GM12865 (cell line): Measurements from ENCODE around the gene PTPRN2.

Experiments
- DNase-seq: peaks from one replicate; pipeline ENCODE4 v3.0.0; 2010; ENCODE audit warnings: low read depth
- H3K4me3 ChIP-seq: 2 replicates; pipeline ENCODE4 v1.5.1; 2011; ENCODE audit warnings: mild to moderate bottlenecking, low read depth, low read length, control low read depth
- CTCF ChIP-seq: IDR thresholded peaks from 2 replicates; pipeline ENCODE4 v1.5.1; 2011; ENCODE audit warnings: low read length, control low read depth, low read depth, inconsistent platforms; ENCODE audit not compliant: insufficient read depth; ENCODE audit errors: missing control alignments

Gene PTPRN2

DNA sequence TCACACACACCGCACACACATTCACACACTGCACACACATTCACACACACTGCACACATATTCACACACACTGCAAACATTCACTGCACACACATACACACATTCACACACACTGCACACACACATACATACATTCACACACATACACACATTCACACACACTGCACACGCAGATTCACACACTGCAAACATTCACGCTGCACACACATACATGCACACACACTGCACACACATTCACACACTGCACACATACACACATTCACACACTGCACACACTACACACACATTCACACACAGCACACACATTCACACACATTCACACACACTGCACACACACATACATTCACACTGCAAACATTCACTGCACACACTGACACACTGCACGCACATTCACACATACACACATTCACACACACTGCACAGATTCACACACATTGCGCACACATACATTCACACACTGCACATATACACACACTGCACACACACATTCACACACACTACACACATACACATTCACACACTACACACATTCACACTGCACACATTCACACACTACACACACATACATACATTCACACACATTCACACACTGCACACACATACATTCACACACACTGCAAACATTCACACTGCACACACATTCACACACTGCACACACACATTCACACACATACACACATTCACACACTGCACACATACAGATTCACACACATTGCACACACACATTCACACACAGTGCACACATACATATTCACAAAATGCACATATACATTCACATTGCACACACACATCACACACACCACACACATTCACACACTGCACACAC is 325.1 kb downstream of the PTPRN2 start:
- no peak for DNase-seq
- no peak overlapping the region for H3K4me3 ChIP-seq
- TF ChIP-seq CTCF = no peak

DNA sequence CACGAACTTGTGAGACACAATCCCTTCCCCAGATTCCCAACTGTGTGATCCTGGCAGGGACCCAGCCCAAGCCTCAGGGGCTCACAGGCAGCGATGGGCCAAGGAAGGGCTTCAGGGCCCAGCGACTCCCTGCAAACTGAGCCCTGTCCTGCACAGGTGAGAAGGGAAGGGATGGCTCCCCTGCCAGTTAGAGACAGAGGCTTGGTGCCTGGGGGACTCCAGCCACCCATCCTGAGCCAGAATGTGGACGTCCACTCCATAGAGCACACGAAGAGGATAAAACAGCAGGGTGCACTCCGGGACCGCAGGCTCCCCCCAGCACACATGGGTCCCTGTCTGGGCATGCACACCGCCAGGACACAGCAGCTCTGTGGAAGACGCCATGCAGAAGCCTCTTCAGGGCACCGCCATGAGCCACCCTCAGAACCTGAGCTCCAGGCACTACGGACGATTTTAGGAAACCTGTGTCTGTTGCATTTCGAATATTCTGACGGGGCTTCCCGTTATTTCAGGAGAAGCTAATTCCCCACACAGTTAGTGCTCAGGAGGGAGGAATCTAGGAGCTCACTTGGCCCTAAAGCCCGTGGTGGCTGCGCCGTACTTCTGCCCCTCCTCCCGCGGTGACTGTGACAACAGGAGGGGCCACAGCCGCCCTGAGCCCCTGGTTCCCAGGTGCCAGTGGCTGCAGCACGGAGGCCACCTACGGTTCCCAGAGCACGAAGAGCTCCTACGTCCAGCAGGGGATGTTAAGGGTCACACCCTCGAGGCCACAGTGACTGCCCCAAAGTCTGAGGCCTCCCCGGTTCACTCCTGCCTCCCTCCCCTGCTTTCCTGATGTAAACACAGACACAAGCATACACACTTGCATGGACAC is 326.0 kb downstream of the PTPRN2 start:
- no peak for TF ChIP-seq CTCF
- DNase-seq = no peak
- H3K4me3 ChIP-seq = no peak overlapping the region

- DNase-seq = no peak
- H3K4me3 ChIP-seq = no peak overlapping the region
- no peak for TF ChIP-seq CTCF
Observed at GRCh38 chr7:158260567-158261361, 326.9 kb downstream of the PTPRN2 start.

DNA sequence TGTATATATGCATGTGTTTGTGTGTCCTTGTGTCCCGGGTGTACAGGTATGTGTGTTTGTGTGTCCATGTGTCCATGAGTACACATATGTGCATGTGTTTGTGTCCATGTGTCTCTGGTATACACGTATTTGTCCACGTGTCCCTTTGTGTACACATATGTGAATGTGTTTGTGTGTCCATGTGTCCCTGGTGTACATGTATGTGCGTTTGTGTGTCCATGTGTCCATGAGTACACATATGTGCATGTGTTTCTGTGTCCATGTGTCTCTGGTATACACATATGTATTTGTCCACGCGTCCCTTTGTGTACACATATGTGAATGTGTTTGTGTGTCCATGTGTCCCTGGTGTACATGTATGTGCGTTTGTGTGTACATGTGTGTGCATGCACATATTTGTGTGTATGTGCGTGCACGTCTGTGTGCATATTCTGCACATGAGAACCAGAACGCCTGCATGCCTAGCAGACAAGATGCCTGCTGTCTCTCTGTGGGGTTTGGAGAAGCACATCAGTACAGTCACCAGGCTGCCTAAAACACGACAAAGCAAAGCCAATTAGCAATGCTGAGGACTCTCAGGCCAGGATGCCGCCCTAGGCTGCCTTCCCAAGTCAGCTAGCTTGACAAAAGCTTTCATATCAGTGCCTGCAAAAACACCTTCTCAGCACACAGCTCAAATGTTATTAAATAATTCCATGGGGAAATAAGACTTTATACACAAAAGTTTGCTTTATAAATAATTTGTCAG is 327.8 kb downstream of the PTPRN2 start:
- no peak for TF ChIP-seq CTCF

DNA sequence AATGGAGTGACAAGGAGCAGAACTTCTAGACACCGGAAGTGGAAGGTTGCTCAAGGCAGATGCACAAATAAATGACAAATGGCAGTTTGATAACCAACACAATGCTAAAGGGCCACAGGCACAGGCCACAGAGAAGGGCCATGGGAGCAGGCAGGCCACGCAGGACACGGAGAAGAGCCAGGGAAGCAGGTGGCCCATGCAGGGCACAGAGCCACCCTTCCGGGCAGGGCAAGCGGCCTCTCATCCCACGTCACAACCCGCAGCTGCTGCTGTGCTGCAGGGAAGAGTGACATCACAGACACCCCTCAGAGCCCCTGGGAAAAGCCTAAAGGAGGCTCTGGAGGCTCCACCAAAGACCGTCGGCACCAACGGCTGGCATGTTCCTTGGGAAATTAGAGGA is 328.5 kb downstream of the PTPRN2 start:
- DNase-seq = no peak
- TF ChIP-seq CTCF = no peak
- no peak overlapping the region for H3K4me3 ChIP-seq

More for the DNA sequence above, 327.8 kb downstream of the PTPRN2 start:
- H3K4me3 ChIP-seq = no peak overlapping the region
- no peak for DNase-seq
